OCI-LY7 (cell line): Measurements from ENCODE around the gene KHK.

Experiments used
- EZH2phosphoT487 ChIP-seq: fragments of 200-600 bp; sonication (generic); IDR thresholded peaks from 2 replicates; pipeline ENCODE4 v1.6.1; 2018; ENCODE audit warnings: low read depth, borderline replicate concordance, mild to moderate bottlenecking, mixed run types, antibody characterized with exemption, low read length, moderate library complexity, mixed read lengths
- TF ChIP-seq, protein P1 (sequence below): fragments of 200-600 bp; sonication (generic); conservative IDR thresholded peaks from 2 replicates; pipeline ENCODE4 v1.5.1; 2014; ENCODE audit warnings: mild to moderate bottlenecking, antibody characterized with exemption, low read length, moderate library complexity, mixed read lengths

DNA sequence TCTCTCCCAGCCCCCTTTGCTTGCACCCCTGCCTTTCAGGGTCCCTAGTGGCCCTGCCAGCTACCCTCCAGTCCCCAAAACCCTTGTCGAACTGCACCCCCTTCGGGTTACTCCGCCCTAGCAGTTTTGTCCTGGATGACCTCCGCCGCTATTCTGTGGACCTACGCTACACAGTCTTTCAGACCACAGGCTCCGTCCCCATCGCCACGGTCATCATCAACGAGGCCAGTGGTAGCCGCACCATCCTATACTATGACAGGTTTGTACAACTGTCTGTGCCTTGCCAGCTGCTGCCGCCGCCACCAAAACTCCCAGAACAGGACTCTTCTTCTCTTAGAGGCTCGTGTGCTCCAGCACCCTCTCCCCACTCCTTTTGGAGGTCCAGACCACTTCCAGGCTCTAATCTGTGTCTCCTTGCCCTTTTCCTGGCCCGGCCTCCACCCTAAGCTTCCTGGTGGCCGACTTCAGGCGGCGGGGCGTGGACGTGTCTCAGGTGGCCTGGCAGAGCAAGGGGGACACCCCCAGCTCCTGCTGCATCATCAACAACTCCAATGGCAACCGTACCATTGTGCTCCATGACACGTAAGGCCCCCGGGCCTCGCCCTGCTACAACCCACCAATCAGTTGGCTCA is 7.9 kb downstream of the KHK start:
- TF ChIP-seq, protein P1, sequence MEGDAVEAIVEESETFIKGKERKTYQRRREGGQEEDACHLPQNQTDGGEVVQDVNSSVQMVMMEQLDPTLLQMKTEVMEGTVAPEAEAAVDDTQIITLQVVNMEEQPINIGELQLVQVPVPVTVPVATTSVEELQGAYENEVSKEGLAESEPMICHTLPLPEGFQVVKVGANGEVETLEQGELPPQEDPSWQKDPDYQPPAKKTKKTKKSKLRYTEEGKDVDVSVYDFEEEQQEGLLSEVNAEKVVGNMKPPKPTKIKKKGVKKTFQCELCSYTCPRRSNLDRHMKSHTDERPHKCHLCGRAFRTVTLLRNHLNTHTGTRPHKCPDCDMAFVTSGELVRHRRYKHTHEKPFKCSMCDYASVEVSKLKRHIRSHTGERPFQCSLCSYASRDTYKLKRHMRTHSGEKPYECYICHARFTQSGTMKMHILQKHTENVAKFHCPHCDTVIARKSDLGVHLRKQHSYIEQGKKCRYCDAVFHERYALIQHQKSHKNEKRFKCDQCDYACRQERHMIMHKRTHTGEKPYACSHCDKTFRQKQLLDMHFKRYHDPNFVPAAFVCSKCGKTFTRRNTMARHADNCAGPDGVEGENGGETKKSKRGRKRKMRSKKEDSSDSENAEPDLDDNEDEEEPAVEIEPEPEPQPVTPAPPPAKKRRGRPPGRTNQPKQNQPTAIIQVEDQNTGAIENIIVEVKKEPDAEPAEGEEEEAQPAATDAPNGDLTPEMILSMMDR = no peak
- no peak for TF ChIP-seq EZH2phosphoT487
